K562 (cell line): Measurements from ENCODE around the gene RNF17. TPM values are rescaled to one million over a fixed set of nuclear protein-coding genes. Genes with fewer than 3 reads are reported as not detected.

Source experiments
- ATAC-seq: fragments of 200-7000 bp; cut with Tn5 transposase; 3 replicates; pipeline ENCODE4 v1.9.1; 2020; ENCODE audit warnings: moderate library complexity
- BruUV-seq: library from RNA; stranded (reverse); fragments of 400-500 nt; replicated peaks from 2 replicates; lab custom pipeline; 2021; lab: Mats Ljungman, UMichigan
- CTCF ChIA-PET: fragments of 300-600 bp; formaldehyde crosslinking; extraction: SDS; loops from one replicate; lab custom pipeline; 2021; ENCODE audit warnings: low intra/inter-chr PET ratio; lab: Yijun Ruan, JAX
- POLR2A ChIA-PET: fragments of 300-600, 350-650 bp; sonication (Branson Sonifier 250); formaldehyde crosslinking; extraction: SDS; loops from one replicate; lab custom pipeline; 2021; ENCODE audit warnings: antibody characterized with exemption, inconsistent platforms; lab: Yijun Ruan, JAX
- DNase-seq, 4 experiments: peaks; one replicate each; pipeline versions ENCODE4 v3.0.0 to v3.0.0-alpha.2; 2011 to 2018; ENCODE audit warnings: low spot score in 3 of 4, mixed read lengths in 3 of 4; ENCODE audit errors: extremely low read depth in 1 of 4
- FAIRE-seq: peaks from 2 replicates; lab custom pipeline; 2011; peaks lifted over from hg19 to GRCh38; lab: Jason Lieb, UNC
- H2AFZ ChIP-seq: 2 replicates; pipeline ENCODE4 v1.6.0; 2011; ENCODE audit warnings: low read depth, low read length, control low read depth, inconsistent platforms
- H3K27ac ChIP-seq: fragments of 200-600 bp; 3 replicates; pipeline ENCODE4 v1.8.0; 2011; ENCODE audit warnings: low read depth, mild to moderate bottlenecking, control low read depth, inconsistent platforms, low read length, moderate library complexity, mixed read lengths; ENCODE audit errors: extremely low read depth
- H3K27me3 ChIP-seq, 2 experiments: fragments of 300-600 bp in 1 of 2; 2 replicates in 1 of 2; 3 replicates in 1 of 2; pipeline versions ENCODE4 v1.6.0 to v1.8.0; 2011; ENCODE audit warnings: inconsistent platforms in 2 of 2, low read length in 2 of 2, mild to moderate bottlenecking in 1 of 2, mixed read lengths in 1 of 2, moderate library complexity in 1 of 2; ENCODE audit not compliant: control insufficient read depth in 2 of 2, insufficient read depth in 2 of 2
- H3K36me3 ChIP-seq: fragments of 300-600 bp; 3 replicates; pipeline ENCODE4 v1.8.0; 2011; ENCODE audit warnings: mild to moderate bottlenecking, low read length, inconsistent platforms; ENCODE audit not compliant: control insufficient read depth, insufficient read depth
- H3K4me1 ChIP-seq, 2 experiments: fragments of 200-600 bp in 1 of 2; replicated peaks in 1 of 2; 2 replicates in 1 of 2; 3 replicates in 1 of 2; pipeline versions ENCODE4 v1.5.1 to v1.8.0; 2011; ENCODE audit warnings: inconsistent platforms in 2 of 2, low read length in 2 of 2, mild to moderate bottlenecking in 1 of 2, mixed read lengths in 1 of 2, moderate library complexity in 1 of 2; ENCODE audit not compliant: control insufficient read depth in 2 of 2, insufficient read depth in 2 of 2
- H3K4me2 ChIP-seq: 2 replicates; pipeline ENCODE4 v1.6.1; 2011; ENCODE audit warnings: low read length, control low read depth, inconsistent platforms, mixed read lengths; ENCODE audit not compliant: insufficient read depth
- H3K4me3 ChIP-seq: fragments of 200-600 bp; sonication (generic), shearing (Covaris generic); 2 replicates; pipeline ENCODE4 v1.5.1; 2016; ENCODE audit warnings: control low read depth, inconsistent platforms
- H3K79me2 ChIP-seq: fragments of 200-600 bp; 3 replicates; pipeline ENCODE4 v1.8.0; 2011; ENCODE audit warnings: low read length, inconsistent platforms; ENCODE audit not compliant: control insufficient read depth, insufficient read depth
- H3K9ac ChIP-seq, 2 experiments: 2 replicates each; pipeline versions ENCODE4 v1.6.0 to v1.6.1; 2011; ENCODE audit warnings: low read depth in 2 of 2, low read length in 2 of 2, control low read depth in 1 of 2, inconsistent platforms in 1 of 2, mild to moderate bottlenecking in 1 of 2, mixed read lengths in 1 of 2; ENCODE audit not compliant: insufficient read depth in 1 of 2
- H3K9me1 ChIP-seq: one replicate; pipeline ENCODE4 v1.6.0; 2011; ENCODE audit warnings: inconsistent platforms, mild to moderate bottlenecking, low read length, moderate library complexity; ENCODE audit not compliant: control insufficient read depth, insufficient read depth
- H3K9me3 ChIP-seq: replicated peaks from 2 replicates; pipeline ENCODE4 v1.5.1; 2011; ENCODE audit warnings: low read depth, low read length, inconsistent platforms; ENCODE audit not compliant: control insufficient read depth, insufficient read depth
- H4K20me1 ChIP-seq: replicated peaks from 2 replicates; pipeline ENCODE4 v1.6.1; 2011; ENCODE audit warnings: low read length, inconsistent platforms, mixed read lengths; ENCODE audit not compliant: control insufficient read depth, insufficient read depth
- IFI16 ChIP-seq: fragments of 250-450 bp; sonication (Bioruptor Pico); IDR thresholded peaks from 2 replicates; pipeline ENCODE4 v2.1.2; 2022; ENCODE audit warnings: mild to moderate bottlenecking, inconsistent platforms
- KLF13 ChIP-seq: fragments of 450-650 bp; IDR thresholded peaks from 2 replicates; pipeline ENCODE4 v1.6.1; 2016; ENCODE audit warnings: missing genetic modification characterization, low read depth, mild to moderate bottlenecking, missing compliant biosample characterization, moderate library complexity, borderline replicate concordance
- NCOA2 ChIP-seq, 2 experiments: fragments of 450-650 bp; IDR thresholded peaks; 2 replicates each; pipeline ENCODE4 v1.6.1; 2018; ENCODE audit warnings: mild to moderate bottlenecking in 2 of 2, moderate library complexity in 1 of 2; ENCODE audit not compliant: partially characterized antibody in 2 of 2
- SPI1 ChIP-seq: IDR thresholded peaks from 2 replicates; pipeline ENCODE4 v1.6.1; 2011; ENCODE audit warnings: low read depth, low read length, control low read depth, borderline replicate concordance
- ZFP91 ChIP-seq: sonication (generic); formaldehyde crosslinking; IDR thresholded peaks from 2 replicates; pipeline ENCODE4 v1.8.0; 2022; ENCODE audit warnings: mild to moderate bottlenecking, missing genetic modification reagents
- ZNF444 ChIP-seq: fragments of 250-450 bp; sonication (Bioruptor Pico); IDR thresholded peaks from 2 replicates; pipeline ENCODE4 v1.4.0; 2020; ENCODE audit warnings: mild to moderate bottlenecking, moderate library complexity
- ZNF655 ChIP-seq: fragments of 250-450 bp; sonication (Bioruptor Pico); IDR thresholded peaks from 2 replicates; pipeline ENCODE4 v1.5.0; 2021
- WGBS: fragments of 100-300 bp; shearing (Covaris generic); methylation state at CpG from one replicate; pipeline ENCODE4 v1.1.6; 2016; ENCODE audit warnings: low coverage, mixed read lengths; ENCODE audit not compliant: insufficient coverage; ENCODE audit errors: missing lambda C conversion rate; 5-methylcytosine and 5-hydroxymethylcytosine counted together
- in situ Hi-C: fragments of 300-500 bp; cut with MboI; formaldehyde crosslinking; loops from 4 replicates; pipeline ENCODE4 v1.15.0; 2018; ENCODE audit warnings: inconsistent platforms, mixed read lengths
- intact Hi-C: fragments of 100-400 bp; cut with micrococcal nuclease; formaldehyde crosslinking; loops from 2 replicates; pipeline ENCODE4 v1.14.2; 2022
- polyA plus RNA-seq, 8 experiments: library from polyadenylated mRNA; depleted of rRNA in 4 of 8; stranded (reverse) in 5 of 8; unstranded in 3 of 8; fragments of >200 nt; fragmentation: Nextera tagmentation in 2 of 8; fragmentation: Illumina TruSeq in 1 of 8; extraction: Ambion mirVana in 2 of 8; extraction: Trizol in 1 of 8; gene quantifications; 2 replicates each; pipeline versions ENCODE4 v1.2.1 to v1.2.3, GENCODE V29; 2011 to 2014; ENCODE audit warnings: inconsistent platforms in 1 of 8, missing spikeins in 1 of 8
- total RNA-seq, 7 experiments: library from RNA; depleted of rRNA in 6 of 7; stranded (reverse); fragments of >200 nt in 6 of 7; fragmentation: Illumina TruSeq in 2 of 7; extraction: Trizol in 2 of 7; gene quantifications; 2 replicates each; pipeline versions ENCODE4 v1.2.1 to v1.2.3, GENCODE V29; 2011 to 2021; ENCODE audit warnings: low replicate concordance in 1 of 7

The RNF17 gene
- total and polyA plus RNA-seq, 9 of the 15 experiments (the other 6 are each of a cell fraction or from before 2014, with no cell fraction given) = 0.11 to 0.90 (median 0.58) TPM

GRCh38 chr13:24725379-24725778 lies 38.6 kb upstream of the RNF17 start:
- FAIRE-seq = no peak
- WGBS = 0% methylated on average over 1 of the region's 5 CpGs
- no peak overlapping the region for H3K9ac ChIP-seq
- H4K20me1 ChIP-seq = no peaks in the 10 kb centered on the region
- no peaks in the 10 kb centered on the region for H3K9me3 ChIP-seq
- H3K27me3 ChIP-seq = peaks cover 0 to 8% of the 10 kb centered on the region in 2 experiments; a peak in 2 of 5 replicates
- H3K36me3 ChIP-seq = no peaks in the 10 kb centered on the region
- no peak for TF ChIP-seq KLF13 (tag)
- no peak for TF ChIP-seq ZNF444
- TF ChIP-seq ZFP91 (CRISPR knock-in tag) = no peak
- no peak for TF ChIP-seq IFI16 (CRISPR knock-in tag)
- no peak for TF ChIP-seq NCOA2 (IDR thresholded peaks at IDR 0.05; ENCODE audit: partially characterized antibody in 2 of 2)
- TF ChIP-seq ZNF655 (CRISPR knock-in tag) = no peak
- 0 out of 2 replicates have a peak, but pooled peaks have one; percentile 2 for TF ChIP-seq SPI1
- in situ Hi-C loops = loop anchor here (25.0 kb wide), 1 partner anchor 262 kb away; no protein-coding TSS in a partner anchor
- CTCF ChIA-PET = no interaction called here
- no peak for DNase-seq
- H3K4me1 ChIP-seq = no peaks in the 10 kb centered on the region
- no peak overlapping the region for H3K4me2 ChIP-seq
- no peaks in the 10 kb centered on the region for H3K79me2 ChIP-seq
- intact Hi-C loops = no loop called here
- no peak overlapping the region for H3K4me3 ChIP-seq
- no peak overlapping the region for H3K27ac ChIP-seq
- ATAC-seq = no peak
- H3K9me1 ChIP-seq = no peaks in the 10 kb centered on the region
- no peak overlapping the region for H2AFZ ChIP-seq
- POLR2A ChIA-PET = interaction anchor here (1.0 to 1.1 kb wide), 2 partner anchors 12 to 23 kb away, joined by 3 to 5 read pairs; no protein-coding TSS in a partner anchor
- BruUV-seq = no TSS peak
